DMS153 (cell line): Measurements from ENCODE around the gene ANP32A.

ENCODE experiments used
- DNase-seq: peaks from one replicate; lab custom pipeline; 2025; lab: John Stamatoyannopoulos, UW

The ANP32A gene

GRCh38 chr15:68819495-68820294, 1.0 kb downstream of the ANP32A start:
- no peak for DNase-seq

DNA sequence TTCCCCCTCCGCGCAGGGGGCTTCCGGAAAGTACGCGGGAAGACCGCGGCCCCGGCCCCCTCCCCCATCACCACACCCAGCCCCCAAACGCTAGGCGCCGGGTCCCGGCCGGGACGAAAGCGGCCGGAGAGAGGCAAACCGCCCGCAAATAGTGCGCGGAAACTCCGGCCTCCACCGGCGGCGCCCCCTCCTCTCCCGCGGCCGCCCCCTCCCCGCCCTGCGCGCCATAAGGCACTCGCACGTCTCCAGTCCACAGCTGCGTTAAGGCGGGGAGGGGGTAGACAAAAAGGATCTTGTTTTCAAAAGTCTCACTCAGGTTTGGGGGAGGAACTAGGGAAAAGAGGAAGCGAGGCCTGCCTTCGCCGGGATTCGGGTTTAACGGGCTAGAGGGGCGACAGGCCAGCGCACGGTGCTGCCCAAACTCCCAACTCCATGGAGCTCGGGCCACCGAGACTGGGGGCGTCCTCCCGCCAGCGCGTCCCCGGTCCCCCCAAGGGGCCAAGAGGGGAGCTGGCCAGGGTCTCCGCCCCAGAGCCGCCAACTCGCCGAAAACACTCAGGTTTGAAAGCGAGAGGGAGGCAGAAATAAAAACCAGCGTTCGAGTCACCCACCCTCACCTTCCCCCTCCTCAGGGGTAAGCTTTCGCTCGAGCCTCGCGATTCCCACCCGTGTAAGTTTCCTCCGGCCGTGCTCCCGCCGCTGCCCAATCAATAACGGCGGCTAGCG, 1.8 kb downstream of the ANP32A start:
- DNase-seq: no peak

DNA sequence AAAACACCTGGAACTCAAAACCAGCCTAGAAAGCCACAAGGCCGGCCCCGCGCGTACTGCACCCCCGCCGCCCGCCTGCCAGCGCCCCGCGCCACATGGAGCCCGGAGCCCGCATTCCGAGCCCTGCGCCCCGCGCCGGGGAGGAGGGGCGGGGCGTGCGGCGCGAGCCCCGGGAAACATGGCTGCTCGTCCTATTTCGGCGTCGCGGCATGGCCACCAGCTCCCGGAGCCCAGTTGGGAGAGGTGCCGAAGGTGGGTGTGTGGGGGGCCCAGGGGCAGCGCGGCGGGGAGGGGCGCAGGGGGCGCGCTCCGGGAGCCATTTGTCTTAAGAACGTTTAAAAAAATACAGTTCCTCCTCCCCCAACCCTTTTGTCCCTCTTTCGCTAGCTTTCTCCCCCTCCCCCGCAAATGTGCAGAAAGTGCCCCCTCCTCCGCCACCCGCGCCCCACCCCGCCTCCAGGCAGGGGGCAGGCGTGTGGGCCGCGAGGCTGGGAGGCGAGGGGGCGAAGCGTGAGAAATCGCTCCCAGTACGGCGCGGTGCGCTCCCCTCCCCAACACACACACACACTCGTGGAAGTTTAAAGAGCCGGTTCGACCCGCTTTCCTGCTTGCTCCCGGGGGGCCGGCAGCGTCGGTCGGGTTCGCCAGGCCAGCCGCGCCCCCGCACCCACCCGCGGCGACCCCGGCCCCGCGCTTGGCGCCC, 2.5 kb downstream of the ANP32A start:
- DNase-seq: no peak

DNA sequence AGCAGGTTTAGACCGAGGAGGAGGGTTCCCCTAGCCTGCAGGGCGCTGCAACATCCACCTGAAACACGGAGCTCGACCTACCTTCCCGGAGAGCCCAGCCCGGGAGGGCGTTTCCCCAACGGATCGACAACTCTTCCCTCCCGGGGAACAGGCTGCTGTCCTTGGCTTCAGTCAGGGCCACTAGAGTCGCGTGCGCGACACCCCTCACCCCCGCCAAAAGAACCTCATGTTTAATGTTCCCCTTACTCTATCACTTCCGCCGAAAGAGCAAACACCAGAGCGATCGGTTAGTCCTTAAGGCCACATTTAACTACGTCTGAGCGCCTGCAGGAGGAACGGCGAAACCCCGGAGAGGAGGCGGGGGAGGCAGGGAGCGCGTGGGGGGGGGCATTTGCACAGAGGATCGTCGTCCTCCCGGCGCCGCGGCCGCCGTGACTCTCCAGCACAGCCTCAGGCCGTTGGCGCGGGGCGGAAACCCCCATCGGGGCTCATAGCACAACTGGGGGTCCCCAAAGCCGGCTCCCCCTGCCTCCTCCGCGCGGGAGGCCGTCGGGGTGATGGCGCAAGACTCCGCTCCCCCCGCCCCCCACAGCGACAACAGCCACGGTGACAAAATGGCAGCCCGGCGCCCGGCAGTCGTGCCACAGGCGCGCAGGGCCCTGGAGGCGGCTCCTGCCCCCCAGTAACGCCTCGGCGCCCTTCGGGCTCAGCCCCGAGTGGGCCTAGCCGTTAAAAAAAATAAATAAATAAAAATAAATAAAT, 3.2 kb downstream of the ANP32A start:
- peak; percentile 22 for DNase-seq

GRCh38 chr15:68816795-68817303, 3.8 kb downstream of the ANP32A start:
- no peak for DNase-seq

GRCh38 chr15:68816158-68816557, 4.5 kb downstream of the ANP32A start:
- DNase-seq: no peak

DNA sequence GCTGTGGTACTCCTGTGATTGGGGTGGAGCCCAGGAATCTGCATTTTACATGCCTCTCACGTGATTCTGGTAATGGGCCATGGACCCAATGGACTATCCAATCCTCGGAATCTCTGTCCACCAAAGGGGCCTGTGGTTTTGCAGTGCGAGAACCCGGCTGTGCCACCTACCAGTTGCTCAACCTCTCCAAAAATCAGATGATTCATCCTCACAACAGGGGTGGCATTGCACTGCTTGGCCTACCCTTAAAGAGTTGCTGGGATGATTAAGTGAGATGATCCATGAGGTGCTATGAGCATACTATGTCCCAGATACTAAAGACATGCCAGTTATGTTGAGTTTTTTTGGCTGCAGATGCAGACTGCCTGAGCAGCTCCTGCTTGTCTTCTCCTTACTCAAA, 5.1 kb downstream of the ANP32A start:
- no peak for DNase-seq

GRCh38 chr15:68814596-68814995, 6.1 kb downstream of the ANP32A start:
- no peak for DNase-seq

GRCh38 chr15:68812597-68813431, 7.9 kb downstream of the ANP32A start:
- DNase-seq: no peak

GRCh38 chr15:68812069-68812468, 8.6 kb downstream of the ANP32A start:
- DNase-seq: no peak

DNA sequence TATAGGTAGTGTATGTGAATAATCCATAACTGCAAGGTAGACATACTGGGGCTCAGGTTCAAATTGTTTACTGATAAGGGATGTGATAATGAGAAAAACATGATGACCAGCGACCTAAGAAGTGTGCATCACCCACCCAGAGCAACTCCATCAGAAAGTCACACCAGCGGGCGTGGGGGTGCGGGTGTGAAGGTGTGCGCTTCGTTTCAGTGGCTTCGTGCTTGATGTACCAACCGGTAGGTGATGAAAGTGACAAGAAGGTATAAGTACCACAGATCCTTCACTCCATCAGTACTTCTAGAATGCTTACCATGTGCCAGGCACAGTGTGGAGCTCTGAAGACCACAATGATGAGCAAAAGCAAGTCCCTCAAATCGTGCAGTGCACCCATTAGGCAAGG, 11.2 kb downstream of the ANP32A start:
- DNase-seq: no peak

DNA sequence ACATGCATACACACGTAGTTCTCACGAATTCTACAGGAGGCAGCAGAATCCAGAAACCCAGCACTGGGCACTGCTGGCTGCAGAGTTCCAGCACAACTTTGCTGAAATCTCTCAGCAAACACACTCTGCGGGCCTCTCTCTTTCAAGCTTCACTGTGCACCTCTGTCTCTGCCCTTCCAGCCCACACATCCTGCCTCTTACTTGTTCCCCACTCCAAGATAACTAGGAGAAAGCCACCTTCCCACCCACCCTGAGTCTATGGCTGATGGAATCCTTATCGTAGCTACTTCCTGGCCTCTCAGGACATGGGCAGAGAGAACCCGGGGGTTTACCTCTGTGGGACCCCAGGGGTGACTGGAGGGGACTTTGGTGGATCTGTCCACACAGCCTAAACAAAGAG, 11.9 kb downstream of the ANP32A start:
- no peak for DNase-seq

GRCh38 chr15:68808091-68808490, 12.6 kb downstream of the ANP32A start:
- no peak for DNase-seq

GRCh38 chr15:68807249-68807648, 13.4 kb downstream of the ANP32A start:
- DNase-seq: no peak

GRCh38 chr15:68806220-68807060, 14.3 kb downstream of the ANP32A start:
- no peak for DNase-seq

GRCh38 chr15:68802373-68802772, 18.3 kb downstream of the ANP32A start:
- DNase-seq: no peak

GRCh38 chr15:68801572-68802148, 19.0 kb downstream of the ANP32A start:
- DNase-seq: no peak

DNA sequence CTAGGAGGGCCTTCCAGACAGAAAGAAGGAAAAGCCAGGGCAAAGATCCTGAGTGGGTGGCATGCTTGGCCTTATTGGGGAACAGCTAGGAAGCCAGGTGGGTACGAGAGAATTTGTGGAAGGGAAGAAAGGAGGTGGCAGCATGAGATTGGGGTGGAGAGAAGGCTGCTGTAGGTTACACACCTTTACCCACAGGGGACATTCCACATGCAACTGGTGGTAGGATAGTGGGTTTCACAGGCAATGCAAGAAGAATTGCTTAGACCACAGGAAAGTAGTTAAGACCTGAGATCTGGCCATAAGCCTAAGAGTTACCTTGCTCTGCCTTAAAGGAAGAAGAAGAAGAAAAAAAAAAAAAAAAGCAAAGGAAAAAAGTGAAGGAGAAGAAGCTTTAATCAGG, 19.8 kb downstream of the ANP32A start:
- DNase-seq: no peak

- DNase-seq: no peak
These were observed 22.2 kb downstream of the ANP32A start for GRCh38 chr15:68798346-68799094.
